ENCODE measurements around the gene MYO1C.
"Not testable (repeated sequence)": the region's sequence is repeated elsewhere in the genome, so short reads cannot be mapped to it uniquely, and the experiment has no call there.

The MYO1C gene, protein sequence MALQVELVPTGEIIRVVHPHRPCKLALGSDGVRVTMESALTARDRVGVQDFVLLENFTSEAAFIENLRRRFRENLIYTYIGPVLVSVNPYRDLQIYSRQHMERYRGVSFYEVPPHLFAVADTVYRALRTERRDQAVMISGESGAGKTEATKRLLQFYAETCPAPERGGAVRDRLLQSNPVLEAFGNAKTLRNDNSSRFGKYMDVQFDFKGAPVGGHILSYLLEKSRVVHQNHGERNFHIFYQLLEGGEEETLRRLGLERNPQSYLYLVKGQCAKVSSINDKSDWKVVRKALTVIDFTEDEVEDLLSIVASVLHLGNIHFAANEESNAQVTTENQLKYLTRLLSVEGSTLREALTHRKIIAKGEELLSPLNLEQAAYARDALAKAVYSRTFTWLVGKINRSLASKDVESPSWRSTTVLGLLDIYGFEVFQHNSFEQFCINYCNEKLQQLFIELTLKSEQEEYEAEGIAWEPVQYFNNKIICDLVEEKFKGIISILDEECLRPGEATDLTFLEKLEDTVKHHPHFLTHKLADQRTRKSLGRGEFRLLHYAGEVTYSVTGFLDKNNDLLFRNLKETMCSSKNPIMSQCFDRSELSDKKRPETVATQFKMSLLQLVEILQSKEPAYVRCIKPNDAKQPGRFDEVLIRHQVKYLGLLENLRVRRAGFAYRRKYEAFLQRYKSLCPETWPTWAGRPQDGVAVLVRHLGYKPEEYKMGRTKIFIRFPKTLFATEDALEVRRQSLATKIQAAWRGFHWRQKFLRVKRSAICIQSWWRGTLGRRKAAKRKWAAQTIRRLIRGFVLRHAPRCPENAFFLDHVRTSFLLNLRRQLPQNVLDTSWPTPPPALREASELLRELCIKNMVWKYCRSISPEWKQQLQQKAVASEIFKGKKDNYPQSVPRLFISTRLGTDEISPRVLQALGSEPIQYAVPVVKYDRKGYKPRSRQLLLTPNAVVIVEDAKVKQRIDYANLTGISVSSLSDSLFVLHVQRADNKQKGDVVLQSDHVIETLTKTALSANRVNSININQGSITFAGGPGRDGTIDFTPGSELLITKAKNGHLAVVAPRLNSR

DNA sequence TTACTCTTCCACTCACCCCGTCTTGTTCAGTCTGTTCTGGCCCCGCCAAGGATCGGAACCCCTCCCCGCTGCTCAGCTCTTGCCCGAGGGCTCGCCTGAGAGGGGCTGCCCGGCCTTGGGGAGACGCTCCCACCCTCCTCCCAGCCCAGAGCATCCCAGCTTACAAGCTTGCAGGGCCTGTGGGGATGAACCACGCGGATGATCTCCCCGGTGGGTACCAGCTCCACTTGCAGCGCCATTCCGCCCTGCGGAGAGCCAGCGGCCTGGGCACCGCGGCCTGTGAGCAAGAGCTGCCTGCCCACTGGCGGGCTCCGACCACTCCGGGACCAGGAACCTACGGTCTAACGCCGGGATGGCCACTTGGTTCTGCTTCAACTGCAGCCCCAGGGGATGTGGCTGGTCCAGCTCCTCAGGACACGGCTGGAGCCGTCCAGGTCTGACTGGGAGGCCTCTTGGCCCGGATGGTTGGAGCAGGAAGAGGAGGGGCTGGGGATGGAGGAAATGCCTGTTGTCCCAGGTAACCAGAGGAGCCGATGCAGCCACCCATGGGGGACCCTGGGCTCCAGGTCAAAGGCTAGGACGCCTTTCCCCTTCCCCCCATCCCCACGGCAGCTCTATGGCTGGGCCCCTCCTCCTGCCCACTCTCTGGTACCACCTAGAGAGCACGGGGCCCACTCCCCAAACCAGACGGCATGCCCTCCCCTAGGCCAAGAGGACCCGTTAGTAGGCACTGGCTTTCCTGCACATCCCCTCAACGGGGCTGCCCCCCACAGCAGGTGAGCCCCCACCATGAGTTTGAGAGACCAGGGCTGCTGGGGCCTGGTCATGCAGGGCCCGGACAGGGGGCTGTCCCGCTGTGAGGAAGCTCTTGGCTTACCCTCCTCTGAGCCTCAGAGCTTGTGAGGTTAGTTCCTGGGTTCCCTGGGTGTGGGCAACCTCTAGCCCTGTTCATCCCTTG, at the start of gene MYO1C:
MYO1C (minus strand) TSS at position 438 of the 958 bp plus-strand sequence; CDS start at position 239, 199 bp downstream.
- Histone ChIP-seq H3K27ac (ENCODE audit: low read depth in 2 of 2, low read length in 2 of 2) (peak within 1 kb of the TSS; percentile 87), H3K36me3 (ENCODE audit: control insufficient read depth in 2 of 2, insufficient read depth in 2 of 2, low read length in 2 of 2) (peaks cover 18 to 22% of the 10 kb centered on the region in 2 donors), H3K4me1 (ENCODE audit: control insufficient read depth in 2 of 2, insufficient read depth in 2 of 2, low read length in 2 of 2) (peaks cover 41 to 43% of the 10 kb centered on the region in 2 donors), H3K4me3 (ENCODE audit: low read length in 2 of 2) (peak within 1 kb of the TSS; percentile 69 to 73), H3K9me3 (ENCODE audit: control insufficient read depth in 2 of 2, low read length in 2 of 2) (no peaks in the 10 kb centered on the region), H3K27me3 (ENCODE audit: control insufficient read depth in 2 of 2, insufficient read depth in 2 of 2, low read length in 2 of 2) (no peaks in the 10 kb centered on the region), H3K9ac (ENCODE audit: low read depth in 1 of 2, low read length in 2 of 2) (peak within 1 kb of the TSS; percentile 79 to 91)

DNA sequence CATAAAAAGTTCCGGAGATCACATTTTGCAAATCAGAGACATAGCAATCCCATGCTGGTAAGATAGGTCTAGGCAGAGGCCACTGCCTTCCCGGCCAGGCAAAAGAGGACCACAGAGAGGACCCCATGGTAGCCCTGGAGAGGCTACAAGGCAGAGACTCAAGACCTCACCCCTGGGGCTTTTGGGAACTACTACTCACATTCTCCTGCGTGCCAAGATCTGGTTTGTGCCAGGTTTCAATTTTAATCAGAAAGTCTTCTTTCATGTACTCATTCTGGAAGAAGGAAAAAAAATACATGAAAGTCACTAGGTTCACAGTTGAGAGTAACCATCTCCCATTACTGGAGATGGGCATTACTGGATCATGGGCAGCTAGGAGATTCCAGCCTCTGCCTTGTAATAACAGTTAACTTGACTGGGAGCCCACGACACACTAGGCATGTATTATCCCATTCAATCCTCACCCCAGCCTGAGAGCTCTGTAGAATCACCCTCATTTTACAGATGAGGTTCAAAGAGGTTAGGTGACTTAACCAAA, 49.0 kb upstream of the MYO1C start:
- Histone ChIP-seq H3K4me3 (ENCODE audit: low read length in 2 of 2) (no peak overlapping the region), H3K9ac (ENCODE audit: low read depth in 1 of 2, low read length in 2 of 2) (no peak overlapping the region), H3K36me3 (ENCODE audit: control insufficient read depth in 2 of 2, insufficient read depth in 2 of 2, low read length in 2 of 2) (peaks cover 46 to 54% of the 10 kb centered on the region in 2 donors), H3K27ac (ENCODE audit: low read depth in 2 of 2, low read length in 2 of 2) (no peak overlapping the region), H3K27me3 (ENCODE audit: control insufficient read depth in 2 of 2, insufficient read depth in 2 of 2, low read length in 2 of 2) (no peaks in the 10 kb centered on the region), H3K4me1 (ENCODE audit: control insufficient read depth in 2 of 2, insufficient read depth in 2 of 2, low read length in 2 of 2) (peaks cover 2 to 3% of the 10 kb centered on the region in 2 donors), H3K9me3 (ENCODE audit: control insufficient read depth in 2 of 2, low read length in 2 of 2) (no peaks in the 10 kb centered on the region)

DNA sequence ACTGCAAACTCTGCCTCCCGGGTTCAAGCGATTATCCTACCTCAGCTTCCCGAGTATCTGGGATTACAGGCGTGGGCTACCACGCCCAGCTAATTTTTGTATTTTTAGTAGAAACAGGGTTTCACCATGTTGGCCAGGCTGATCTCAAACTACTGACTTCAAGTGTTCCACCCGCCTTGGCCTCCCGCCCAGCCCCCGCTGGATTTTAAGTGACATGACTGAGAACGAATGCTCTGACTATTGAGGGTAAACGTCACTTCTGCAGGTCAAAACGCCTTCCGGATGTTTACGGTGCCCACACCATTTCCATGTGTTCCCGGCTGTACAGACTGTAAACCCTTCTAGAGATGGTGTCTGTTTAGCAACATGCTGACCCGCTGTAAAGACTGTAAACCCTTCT, 47.3 kb upstream of the MYO1C start:
- no peak overlapping the region for H3K9ac ChIP-seq (ENCODE audit: low read depth in 1 of 2, low read length in 2 of 2)
- peaks cover 54 to 58% of the 10 kb centered on the region in 2 donors for H3K36me3 ChIP-seq (ENCODE audit: control insufficient read depth in 2 of 2, insufficient read depth in 2 of 2, low read length in 2 of 2)
- no peak overlapping the region for H3K27ac ChIP-seq (ENCODE audit: low read depth in 2 of 2, low read length in 2 of 2)
- H3K9me3 ChIP-seq (ENCODE audit: control insufficient read depth in 2 of 2, low read length in 2 of 2), result no peaks in the 10 kb centered on the region
- no peaks in the 10 kb centered on the region for H3K4me1 ChIP-seq (ENCODE audit: control insufficient read depth in 2 of 2, insufficient read depth in 2 of 2, low read length in 2 of 2)
- no peak overlapping the region for H3K4me3 ChIP-seq (ENCODE audit: low read length in 2 of 2)
- no peaks in the 10 kb centered on the region for H3K27me3 ChIP-seq (ENCODE audit: control insufficient read depth in 2 of 2, insufficient read depth in 2 of 2, low read length in 2 of 2)

DNA sequence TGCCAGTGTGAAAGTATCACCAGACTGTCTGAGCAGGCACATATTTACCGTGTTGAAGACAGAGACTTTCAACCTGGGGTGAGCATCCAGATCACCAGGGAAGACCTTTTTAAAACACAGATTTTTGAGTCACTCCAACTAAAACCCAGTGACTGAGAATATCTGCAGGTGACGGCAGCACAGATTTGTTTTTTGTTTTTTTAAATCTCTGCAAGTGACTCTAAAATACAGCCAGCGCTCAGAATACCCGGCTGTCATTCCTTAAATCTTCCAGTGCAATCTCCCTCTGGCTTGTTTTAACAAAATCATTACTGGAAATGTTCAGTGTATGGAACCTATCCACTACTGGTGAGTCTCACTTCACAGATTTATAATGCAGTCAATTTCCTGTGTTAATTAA, 43.3 kb upstream of the MYO1C start:
- Histone ChIP-seq H3K4me1 (ENCODE audit: control insufficient read depth in 2 of 2, insufficient read depth in 2 of 2, low read length in 2 of 2) (no peaks in the 10 kb centered on the region), H3K27ac (ENCODE audit: low read depth in 2 of 2, low read length in 2 of 2) (no peak overlapping the region), H3K9ac (ENCODE audit: low read depth in 1 of 2, low read length in 2 of 2) (no peak overlapping the region), H3K9me3 (ENCODE audit: control insufficient read depth in 2 of 2, low read length in 2 of 2) (no peaks in the 10 kb centered on the region), H3K4me3 (ENCODE audit: low read length in 2 of 2) (no peak overlapping the region), H3K27me3 (ENCODE audit: control insufficient read depth in 2 of 2, insufficient read depth in 2 of 2, low read length in 2 of 2) (no peaks in the 10 kb centered on the region), H3K36me3 (ENCODE audit: control insufficient read depth in 2 of 2, insufficient read depth in 2 of 2, low read length in 2 of 2) (peaks cover 50 to 66% of the 10 kb centered on the region in 2 donors)

- no peak overlapping the region for H3K27ac ChIP-seq (ENCODE audit: low read depth in 2 of 2, low read length in 2 of 2)
- H3K4me3 ChIP-seq (ENCODE audit: low read length in 2 of 2), result no peak overlapping the region
- H3K4me1 ChIP-seq (ENCODE audit: control insufficient read depth in 2 of 2, insufficient read depth in 2 of 2, low read length in 2 of 2), result no peaks in the 10 kb centered on the region
- H3K9me3 ChIP-seq (ENCODE audit: control insufficient read depth in 2 of 2, low read length in 2 of 2), result no peaks in the 10 kb centered on the region
- H3K9ac ChIP-seq (ENCODE audit: low read depth in 1 of 2, low read length in 2 of 2), result no peak overlapping the region
- peaks cover 39 to 60% of the 10 kb centered on the region in 2 donors for H3K36me3 ChIP-seq (ENCODE audit: control insufficient read depth in 2 of 2, insufficient read depth in 2 of 2, low read length in 2 of 2)
- H3K27me3 ChIP-seq (ENCODE audit: control insufficient read depth in 2 of 2, insufficient read depth in 2 of 2, low read length in 2 of 2), result no peaks in the 10 kb centered on the region
These were observed 41.3 kb upstream of the MYO1C start for GRCh38 chr17:1533661-1534325.

- Histone ChIP-seq H3K9ac (ENCODE audit: low read depth in 1 of 2, low read length in 2 of 2) (no peak overlapping the region), H3K36me3 (ENCODE audit: control insufficient read depth in 2 of 2, insufficient read depth in 2 of 2, low read length in 2 of 2) (peaks cover 32 to 56% of the 10 kb centered on the region in 2 donors), H3K4me1 (ENCODE audit: control insufficient read depth in 2 of 2, insufficient read depth in 2 of 2, low read length in 2 of 2) (no peaks in the 10 kb centered on the region), H3K4me3 (ENCODE audit: low read length in 2 of 2) (no peak overlapping the region), H3K27ac (ENCODE audit: low read depth in 2 of 2, low read length in 2 of 2) (no peak overlapping the region), H3K9me3 (ENCODE audit: control insufficient read depth in 2 of 2, low read length in 2 of 2) (no peaks in the 10 kb centered on the region), H3K27me3 (ENCODE audit: control insufficient read depth in 2 of 2, insufficient read depth in 2 of 2, low read length in 2 of 2) (no peaks in the 10 kb centered on the region)
These were observed 40.5 kb upstream of the MYO1C start for GRCh38 chr17:1532836-1533602.

DNA sequence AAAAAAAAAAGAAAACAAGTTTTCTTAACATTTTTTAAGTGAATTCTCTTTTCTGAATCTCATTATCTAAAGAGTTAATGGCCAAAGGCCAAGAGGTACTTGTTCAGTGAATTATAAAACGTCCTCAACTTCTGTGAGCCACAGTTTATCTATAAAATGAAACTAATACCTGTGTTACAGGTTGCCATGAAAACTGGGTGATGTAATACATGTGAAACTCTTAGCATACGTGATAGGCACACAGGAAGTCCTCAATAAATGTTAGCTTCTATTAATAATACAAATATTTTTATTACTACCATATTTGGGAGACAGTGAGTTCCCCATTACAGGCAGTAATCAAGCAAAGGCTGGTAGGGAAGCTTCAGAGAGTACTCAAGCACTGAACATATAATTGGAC, 37.4 kb upstream of the MYO1C start:
- peaks cover 28 to 48% of the 10 kb centered on the region in 2 donors for H3K36me3 ChIP-seq (ENCODE audit: control insufficient read depth in 2 of 2, insufficient read depth in 2 of 2, low read length in 2 of 2)
- H3K27me3 ChIP-seq (ENCODE audit: control insufficient read depth in 2 of 2, insufficient read depth in 2 of 2, low read length in 2 of 2), result no peaks in the 10 kb centered on the region
- no peaks in the 10 kb centered on the region for H3K9me3 ChIP-seq (ENCODE audit: control insufficient read depth in 2 of 2, low read length in 2 of 2)
- H3K4me1 ChIP-seq (ENCODE audit: control insufficient read depth in 2 of 2, insufficient read depth in 2 of 2, low read length in 2 of 2), result no peaks in the 10 kb centered on the region
- no peak overlapping the region for H3K4me3 ChIP-seq (ENCODE audit: low read length in 2 of 2)
- no peak overlapping the region for H3K9ac ChIP-seq (ENCODE audit: low read depth in 1 of 2, low read length in 2 of 2)
- H3K27ac ChIP-seq (ENCODE audit: low read depth in 2 of 2, low read length in 2 of 2), result no peak overlapping the region

GRCh38 chr17:1526876-1527275, 34.4 kb upstream of the MYO1C start:
- peaks cover 13 to 28% of the 10 kb centered on the region in 2 donors for H3K36me3 ChIP-seq (ENCODE audit: control insufficient read depth in 2 of 2, insufficient read depth in 2 of 2, low read length in 2 of 2)

More at GRCh38 chr17:1526876-1527275, 34.4 kb upstream of the MYO1C start:
- H3K9me3 ChIP-seq (ENCODE audit: control insufficient read depth in 2 of 2, low read length in 2 of 2); H3K9ac ChIP-seq (ENCODE audit: low read depth in 1 of 2, low read length in 2 of 2); H3K27me3 ChIP-seq (ENCODE audit: control insufficient read depth in 2 of 2, insufficient read depth in 2 of 2, low read length in 2 of 2); H3K27ac ChIP-seq (ENCODE audit: low read depth in 2 of 2, low read length in 2 of 2); H3K4me3 ChIP-seq (ENCODE audit: low read length in 2 of 2); H3K4me1 ChIP-seq (ENCODE audit: control insufficient read depth in 2 of 2, insufficient read depth in 2 of 2, low read length in 2 of 2): not testable (repeated sequence)

Data from mucosa of rectum (tissue), 2 donors.